GM23248 (cell line): ENCODE data around the gene FHOD3. TPM values are rescaled to one million over a fixed set of nuclear protein-coding genes. Genes with fewer than 3 reads are reported as not detected.

Experiments used
- DNase-seq: peaks from one replicate; pipeline ENCODE4 v3.0.0-alpha.2; 2015
- H2AFZ ChIP-seq: fragments of 200-600 bp; sonication (generic); 2 replicates; pipeline ENCODE4 v1.6.1; 2016; ENCODE audit warnings: antibody characterized with exemption
- H3F3A ChIP-seq: fragments of 200-600 bp; sonication (generic); 2 replicates; pipeline ENCODE4 v1.6.1; 2016; ENCODE audit warnings: mild to moderate bottlenecking, antibody characterized with exemption, mixed run types; ENCODE audit not compliant: insufficient read depth
- H3K27ac ChIP-seq: fragments of 200-600 bp; sonication (generic); 2 replicates; pipeline ENCODE4 v1.5.1; 2016; ENCODE audit warnings: mild to moderate bottlenecking
- H3K27me3 ChIP-seq: fragments of 200-600 bp; sonication (generic); replicated peaks from 2 replicates; pipeline ENCODE4 v1.6.1; 2016; ENCODE audit warnings: mild to moderate bottlenecking; ENCODE audit not compliant: insufficient read depth
- H3K36me3 ChIP-seq: fragments of 200-600 bp; sonication (generic); 2 replicates; pipeline ENCODE4 v1.6.1; 2016; ENCODE audit warnings: low read depth, mild to moderate bottlenecking
- H3K4me1 ChIP-seq: fragments of 200-600 bp; sonication (generic); 2 replicates; pipeline ENCODE4 v1.6.1; 2016; ENCODE audit warnings: mild to moderate bottlenecking; ENCODE audit not compliant: insufficient read depth
- H3K4me2 ChIP-seq: fragments of 200-600 bp; sonication (generic); one replicate; pipeline ENCODE4 v1.6.1; 2016; ENCODE audit warnings: mild to moderate bottlenecking; ENCODE audit not compliant: unreplicated experiment
- H3K4me3 ChIP-seq: fragments of 200-600 bp; sonication (generic); 2 replicates; pipeline ENCODE4 v1.5.1; 2016; ENCODE audit warnings: mild to moderate bottlenecking
- H3K79me2 ChIP-seq: fragments of 200-600 bp; sonication (generic); 2 replicates; pipeline ENCODE4 v1.6.1; 2016; ENCODE audit warnings: mild to moderate bottlenecking; ENCODE audit not compliant: insufficient read depth
- H3K9ac ChIP-seq: fragments of 200-600 bp; sonication (generic); 2 replicates; pipeline ENCODE4 v1.6.1; 2016; ENCODE audit warnings: mild to moderate bottlenecking
- H3K9me2 ChIP-seq: fragments of 200-600 bp; sonication (generic); 2 replicates; pipeline ENCODE4 v1.6.1; 2016; ENCODE audit warnings: mixed run types, mild to moderate bottlenecking, moderate library complexity; ENCODE audit not compliant: insufficient read depth
- H3K9me3 ChIP-seq: fragments of 200-600 bp; sonication (generic); one replicate; pipeline ENCODE4 v1.6.1; 2017; ENCODE audit warnings: low read depth
- H4K20me1 ChIP-seq: fragments of 200-600 bp; sonication (generic); 2 replicates; pipeline ENCODE4 v1.6.0; 2016; ENCODE audit not compliant: insufficient read depth
- EZH2 ChIP-seq: fragments of 200-600 bp; sonication (generic); IDR thresholded peaks from 2 replicates; pipeline ENCODE4 v1.6.1; 2018; ENCODE audit warnings: antibody characterized with exemption, mild to moderate bottlenecking; ENCODE audit not compliant: insufficient read depth, poor library complexity, severe bottlenecking
- EZH2phosphoT487 ChIP-seq: fragments of 200-600 bp; sonication (generic); IDR thresholded peaks from 2 replicates; pipeline ENCODE4 v1.6.1; 2018; ENCODE audit warnings: antibody characterized with exemption, moderate library complexity, mild to moderate bottlenecking, low read depth; ENCODE audit not compliant: insufficient read depth
- WGBS, 2 experiments: methylation state at CpG; one replicate each; pipeline ENCODE4 v1.1.6; 2015 to 2017; ENCODE audit warnings: low lambda C conversion rate in 2 of 2, low coverage in 1 of 2; ENCODE audit errors: missing lambda C conversion rate in 2 of 2; 5-methylcytosine and 5-hydroxymethylcytosine counted together
- in situ Hi-C: fragments of 300-500 bp; cut with MboI; formaldehyde crosslinking; loops from 2 replicates; pipeline ENCODE4 v1.15.0; 2020
- polyA plus RNA-seq: library from polyadenylated mRNA; unstranded; fragments of >200 nt; fragmentation: Nextera tagmentation; extraction: Ambion mirVana; gene quantifications from 2 replicates; pipeline ENCODE4 v1.2.1, GENCODE V29; 2016
- total RNA-seq: library from RNA; depleted of rRNA; stranded (reverse); fragments of >200 nt; shearing (Covaris generic); gene quantifications from 2 replicates; pipeline ENCODE4 v1.2.3, GENCODE V29; 2014

FHOD3 gene
- total and polyA plus RNA-seq, 2 experiments from 2014 or later, result 1.6 to 10.1 TPM

DNA sequence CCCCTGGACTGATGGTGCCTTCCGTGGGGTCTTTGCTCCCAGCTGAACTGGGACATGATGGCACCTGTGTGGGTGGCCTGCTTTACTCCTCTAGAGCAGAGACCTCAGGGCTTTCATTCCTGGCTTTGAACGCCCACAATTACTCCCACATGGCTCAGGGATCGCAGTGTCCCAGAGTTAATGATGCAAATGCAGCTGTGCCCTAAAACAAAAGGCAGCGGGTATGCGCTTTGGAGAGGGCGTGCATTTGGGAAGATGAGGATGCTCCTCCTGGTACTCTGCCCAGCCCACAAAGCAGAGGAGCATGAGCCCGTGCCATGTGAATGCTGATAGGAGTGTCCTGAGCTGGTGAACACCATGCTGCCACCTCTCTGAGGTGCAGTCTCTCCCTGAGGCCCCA is 173.4 kb downstream of the FHOD3 start:
- Histone ChIP-seq H3K9ac (no peak overlapping the region), H3K9me2 (no peaks in the 10 kb centered on the region), H2AFZ (no peak overlapping the region), H3K36me3 (no peaks in the 10 kb centered on the region), H3K4me1 (0 out of 2 replicates have a peak, but pooled peaks cover 8% of the 10 kb centered on the region), H3K4me3 (no peak overlapping the region), H3K4me2 (no peak overlapping the region), H3F3A (0 out of 2 replicates have a peak, but pooled peaks cover 3% of the 10 kb centered on the region), H4K20me1 (no peaks in the 10 kb centered on the region), H3K79me2 (no peaks in the 10 kb centered on the region), H3K27me3 (no peaks in the 10 kb centered on the region), H3K27ac (no peak overlapping the region), H3K9me3 (no peaks in the 10 kb centered on the region)
- 90 to 92% methylated on average over 7 of the region's 7 CpGs for WGBS, 2 experiments
- TF ChIP-seq EZH2phosphoT487, result no peak
- no peak for TF ChIP-seq EZH2
- in situ Hi-C loops, result no loop called here
- no peak for DNase-seq

DNA sequence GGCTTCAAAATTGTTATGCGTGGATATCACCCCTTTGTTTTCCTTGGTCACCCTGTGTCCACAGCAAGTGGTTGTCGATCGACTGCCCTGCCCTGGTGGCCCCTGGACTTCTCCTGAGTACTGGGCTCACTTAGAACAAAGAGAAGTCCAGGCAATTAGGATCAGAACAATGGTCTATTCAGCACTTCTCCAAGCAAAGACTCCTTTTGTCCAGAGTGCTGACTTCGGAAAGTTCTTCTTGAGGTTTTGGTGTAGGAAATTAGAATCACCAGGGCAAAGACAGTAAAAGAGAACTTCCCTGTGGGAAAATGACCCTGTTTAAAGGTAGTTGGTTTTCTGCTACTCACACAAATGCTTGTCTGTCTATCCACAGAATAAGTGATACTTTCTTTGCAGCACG is 173.9 kb downstream of the FHOD3 start:
- in situ Hi-C loops, result no loop called here
- 0 out of 2 replicates have a peak, but pooled peaks cover 3% of the 10 kb centered on the region for H3F3A ChIP-seq
- H3K9ac ChIP-seq, result no peak overlapping the region
- no peak for TF ChIP-seq EZH2phosphoT487
- TF ChIP-seq EZH2, result no peak
- H3K36me3 ChIP-seq, result no peaks in the 10 kb centered on the region
- H3K27me3 ChIP-seq, result no peaks in the 10 kb centered on the region
- H3K27ac ChIP-seq, result no peak overlapping the region
- DNase-seq, result no peak
- WGBS, 2 experiments, result 94% methylated on average over 5 of the region's 5 CpGs
- H4K20me1 ChIP-seq, result no peaks in the 10 kb centered on the region
- no peaks in the 10 kb centered on the region for H3K79me2 ChIP-seq
- H3K4me2 ChIP-seq, result no peak overlapping the region
- 0 out of 2 replicates have a peak, but pooled peaks cover 8% of the 10 kb centered on the region for H3K4me1 ChIP-seq
- no peaks in the 10 kb centered on the region for H3K9me2 ChIP-seq
- H2AFZ ChIP-seq, result no peak overlapping the region
- no peaks in the 10 kb centered on the region for H3K9me3 ChIP-seq
- no peak overlapping the region for H3K4me3 ChIP-seq

DNA sequence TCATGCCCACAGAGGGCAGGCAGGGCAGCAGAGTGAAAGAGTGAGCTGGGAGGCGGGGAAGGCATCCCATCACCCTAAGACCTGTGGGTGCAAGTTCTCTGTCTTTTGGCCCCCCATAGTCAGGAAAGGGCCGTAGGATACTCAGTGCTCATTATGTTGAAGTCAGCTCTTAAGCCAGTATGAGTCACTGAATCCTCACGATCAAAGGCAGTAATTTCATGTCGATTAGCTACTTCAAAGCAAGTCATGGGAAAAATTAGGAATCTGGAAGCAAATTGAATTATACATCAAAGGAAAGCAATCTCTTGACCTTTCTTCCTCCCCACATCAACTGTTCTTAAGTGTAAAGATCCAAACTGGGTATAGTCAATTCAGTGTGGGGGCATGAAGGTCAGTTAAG is 178.9 kb downstream of the FHOD3 start:
- Histone ChIP-seq H3K27me3 (no peaks in the 10 kb centered on the region), H3K27ac (no peak overlapping the region), H3K36me3 (no peaks in the 10 kb centered on the region), H3K79me2 (no peaks in the 10 kb centered on the region), H3K9me3 (no peaks in the 10 kb centered on the region), H4K20me1 (no peaks in the 10 kb centered on the region), H3K9ac (no peak overlapping the region), H2AFZ (no peak overlapping the region), H3K4me1 (0 out of 2 replicates have a peak, but pooled peaks cover 8% of the 10 kb centered on the region), H3F3A (0 out of 2 replicates have a peak, but pooled peaks cover 3% of the 10 kb centered on the region), H3K4me2 (no peak overlapping the region), H3K4me3 (no peak overlapping the region), H3K9me2 (no peaks in the 10 kb centered on the region)
- DNase-seq, result no peak
- in situ Hi-C loops, result no loop called here
- TF ChIP-seq EZH2 (no peak), EZH2phosphoT487 (no peak)
- 70 to 75% methylated on average over 4 of the region's 4 CpGs for WGBS, 2 experiments

GRCh38 chr18:36477776-36478175 is 180.3 kb downstream of the FHOD3 start:
- H3K4me3 ChIP-seq, result no peak overlapping the region
- H3K9me3 ChIP-seq, result no peaks in the 10 kb centered on the region
- DNase-seq, result no peak
- H3K27ac ChIP-seq, result no peak overlapping the region
- in situ Hi-C loops, result no loop called here
- H3K79me2 ChIP-seq, result no peaks in the 10 kb centered on the region
- TF ChIP-seq EZH2phosphoT487, result no peak
- no peak for TF ChIP-seq EZH2
- no peaks in the 10 kb centered on the region for H3K36me3 ChIP-seq
- H3K9me2 ChIP-seq, result no peaks in the 10 kb centered on the region
- H3F3A ChIP-seq, result peaks cover 8% of the 10 kb centered on the region; the same call in 1 of the 2 replicates
- no peak overlapping the region for H3K4me2 ChIP-seq
- no peaks in the 10 kb centered on the region for H3K27me3 ChIP-seq
- H3K9ac ChIP-seq, result no peak overlapping the region
- WGBS, 2 experiments, result 94 to 99% methylated on average over 3 of the region's 3 CpGs
- no peak overlapping the region for H2AFZ ChIP-seq
- H3K4me1 ChIP-seq, result peaks cover 12% of the 10 kb centered on the region
- no peaks in the 10 kb centered on the region for H4K20me1 ChIP-seq
